Measurements from ENCODE around the gene CFAP74. TPM values are rescaled to one million over a fixed set of nuclear protein-coding genes. Genes with fewer than 3 reads are reported as not detected.

CFAP74 gene
- total and polyA plus RNA-seq, 2 of the 13 experiments (the other 11 are each of a cell fraction or from before 2014, with no cell fraction given), result 0.27 to 0.62 TPM

DNA sequence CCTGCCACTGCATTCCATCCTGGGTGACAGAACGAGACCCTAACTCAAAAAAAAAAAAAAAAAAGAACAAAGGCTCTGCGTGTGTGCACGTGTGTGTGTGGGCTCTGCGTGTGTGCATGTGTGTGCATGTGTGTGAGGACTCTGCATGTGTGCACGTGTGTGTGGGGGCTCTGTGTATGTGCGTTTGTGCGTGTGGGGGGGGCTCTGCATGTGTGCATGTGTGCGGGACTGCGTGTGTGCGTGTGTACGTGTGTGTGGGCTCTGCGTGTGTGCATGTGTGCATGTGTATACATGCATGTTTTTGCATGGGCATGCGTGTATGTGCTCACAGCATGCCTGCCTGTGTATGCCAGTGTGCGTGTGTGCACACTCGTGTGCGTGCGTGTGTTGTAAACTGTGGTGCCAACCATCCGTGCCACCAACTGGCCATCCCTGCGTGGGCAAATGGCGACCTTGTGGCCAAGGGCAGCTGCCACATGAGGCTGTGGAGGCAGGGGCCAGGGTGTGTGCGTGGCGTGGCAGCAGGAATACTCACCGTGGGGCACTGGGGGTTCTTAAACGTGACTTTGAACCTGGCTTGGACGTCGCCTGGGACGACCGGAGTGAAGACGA lies 57.7 kb downstream of the CFAP74 start (continued):
- TF ChIP-seq, protein P1, sequence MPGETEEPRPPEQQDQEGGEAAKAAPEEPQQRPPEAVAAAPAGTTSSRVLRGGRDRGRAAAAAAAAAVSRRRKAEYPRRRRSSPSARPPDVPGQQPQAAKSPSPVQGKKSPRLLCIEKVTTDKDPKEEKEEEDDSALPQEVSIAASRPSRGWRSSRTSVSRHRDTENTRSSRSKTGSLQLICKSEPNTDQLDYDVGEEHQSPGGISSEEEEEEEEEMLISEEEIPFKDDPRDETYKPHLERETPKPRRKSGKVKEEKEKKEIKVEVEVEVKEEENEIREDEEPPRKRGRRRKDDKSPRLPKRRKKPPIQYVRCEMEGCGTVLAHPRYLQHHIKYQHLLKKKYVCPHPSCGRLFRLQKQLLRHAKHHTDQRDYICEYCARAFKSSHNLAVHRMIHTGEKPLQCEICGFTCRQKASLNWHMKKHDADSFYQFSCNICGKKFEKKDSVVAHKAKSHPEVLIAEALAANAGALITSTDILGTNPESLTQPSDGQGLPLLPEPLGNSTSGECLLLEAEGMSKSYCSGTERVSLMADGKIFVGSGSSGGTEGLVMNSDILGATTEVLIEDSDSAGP (CRISPR knock-in tag; IDR thresholded peaks at IDR 0.05; ENCODE audit: borderline replicate concordance), result no peak
- TF ChIP-seq ETV5 (CRISPR knock-in tag; IDR thresholded peaks at IDR 0.05; ENCODE audit: borderline replicate concordance) (no peak), TCF7 (IDR thresholded peaks at IDR 0.05; ENCODE audit: low read depth) (no peak), HMG20A (CRISPR knock-in tag; IDR thresholded peaks at IDR 0.05; ENCODE audit: borderline replicate concordance) (no peak), AGO2 (optimal IDR thresholded peaks at IDR 0.05; ENCODE audit: low read depth, low read length) (peak; percentile 81), ZNF879 (CRISPR knock-in tag; IDR thresholded peaks at IDR 0.05) (no peak), ZNF549 (CRISPR knock-in tag; IDR thresholded peaks at IDR 0.05) (no peak), NONO (IDR thresholded peaks at IDR 0.05) (no peak), NONO (CRISPR knock-in tag; conservative IDR thresholded peaks at IDR 0.05) (peak; percentile 54; the same call in 1 of the 2 replicates), ZNF256 (CRISPR knock-in tag; conservative IDR thresholded peaks at IDR 0.05) (no peak)

GRCh38 chr1:1943834-1944570 lies 59.6 kb downstream of the CFAP74 start:
- intact Hi-C loops (cut with micrococcal nuclease; ENCODE audit: unreplicated experiment) (no loop called here), in situ Hi-C loops (cut with HindIII; ENCODE audit: extremely low pct_ligation_motif_present, low pct_unique_long_range_greater_than_20kb) (no loop called here)
- H3K4me2 ChIP-seq (ENCODE audit: low read depth, low read length), result peak overlapping the region; percentile 95
- 0 out of 2 replicates have a peak, but pooled peaks cover 3% of the 10 kb centered on the region for H4K20me1 ChIP-seq (ENCODE audit: insufficient read depth, low read length)
- peak overlapping the region; percentile 67 to 87 (median 67) for H3K4me3 ChIP-seq (replicated peaks in 1 of 3; ENCODE audit: insufficient read depth in 1 of 3, low read depth in 2 of 3, low read length in 3 of 3)
- ATAC-seq (peak; percentile 77), FAIRE-seq (peak; percentile 51), DNase-seq (ENCODE audit: low spot score) (peak; percentile 61)
- no peaks in the 10 kb centered on the region for H3K9me3 ChIP-seq (ENCODE audit: low read length)
- peak overlapping the region; percentile 84 for H3K9ac ChIP-seq (ENCODE audit: insufficient read depth, low read depth, low read length)
- ChIA-PET POLR2A (interaction anchor here (0.6 to 4.3 kb wide), 11 partner anchors 8 to 103 kb away, joined by 3 to 55 read pairs (median 11); partner anchors contain the start of gene TMEM52), CTCF (ENCODE audit: low intra/inter-chr PET ratio, low total read pairs) (interaction anchor here (1.6 to 1.8 kb wide), 3 partner anchors 16 to 103 kb away, joined by 4 to 7 read pairs (median 5); no protein-coding TSS in a partner anchor)
- no peaks in the 10 kb centered on the region for H3K27me3 ChIP-seq (ENCODE audit: control insufficient read depth in 1 of 2, insufficient read depth in 2 of 2, low read length in 2 of 2)
- peaks cover 13% of the 10 kb centered on the region for H3K79me2 ChIP-seq (ENCODE audit: insufficient read depth, low read length)
- no peak overlapping the region for H2AFZ ChIP-seq (ENCODE audit: low read length)
- peak overlapping the region; percentile 91 for H3K27ac ChIP-seq (ENCODE audit: extremely low read length, insufficient read depth, low read length)
- H3K36me3 ChIP-seq (replicated peaks in 1 of 2; ENCODE audit: control insufficient read depth in 1 of 2, insufficient read depth in 2 of 2, low read length in 2 of 2), result no peaks in the 10 kb centered on the region; a peak in 1 of 5 replicates
- 6% methylated on average over 9 of the region's 37 CpGs for WGBS (ENCODE audit: low lambda C conversion rate)
- H3K4me1 ChIP-seq (ENCODE audit: insufficient read depth, low read length), result peaks cover 80% of the 10 kb centered on the region
- no TSS peak for BruUV-seq (replicated peaks)
- TF ChIP-seq BCL6 (CRISPR knock-in tag; IDR thresholded peaks at IDR 0.05) (peak; percentile 36; the same call in 1 of the 2 replicates), POLR2AphosphoS2 (IDR thresholded peaks at IDR 0.05; ENCODE audit: low read depth, low read length) (no peak), ZNF839 (CRISPR knock-in tag; IDR thresholded peaks at IDR 0.05; ENCODE audit: borderline replicate concordance) (no peak; the same call in 1 of the 2 replicates), ZNF260 (CRISPR knock-in tag; IDR thresholded peaks at IDR 0.05; ENCODE audit: borderline replicate concordance, low read depth) (no peak), ZNF616 (CRISPR knock-in tag; IDR thresholded peaks at IDR 0.05; ENCODE audit: low read depth) (peak; percentile 76; the same call in 1 of the 2 replicates), RXRB (CRISPR knock-in tag; IDR thresholded peaks at IDR 0.05; ENCODE audit: borderline replicate concordance) (peak; percentile 34; the same call in 1 of the 2 replicates), HDAC1 (CRISPR knock-in tag; IDR thresholded peaks at IDR 0.05) (peak; percentile 89), NR2F6 (IDR thresholded peaks at IDR 0.05) (no peak), NR2F6 (CRISPR knock-in tag; IDR thresholded peaks at IDR 0.05) (peak; percentile 61; the same call in 1 of the 2 replicates)

Measured in HepG2 (cell line).